HG03103 (cell line): ENCODE measurements around the gene JOSD1.

Experiments used
- ATAC-seq: cut with Tn5 transposase; IDR thresholded peaks from one replicate; pipeline ENCODE4 v1.9.1; 2021; ENCODE audit warnings: low read depth; ENCODE audit not compliant: unreplicated experiment

Gene JOSD1

DNA sequence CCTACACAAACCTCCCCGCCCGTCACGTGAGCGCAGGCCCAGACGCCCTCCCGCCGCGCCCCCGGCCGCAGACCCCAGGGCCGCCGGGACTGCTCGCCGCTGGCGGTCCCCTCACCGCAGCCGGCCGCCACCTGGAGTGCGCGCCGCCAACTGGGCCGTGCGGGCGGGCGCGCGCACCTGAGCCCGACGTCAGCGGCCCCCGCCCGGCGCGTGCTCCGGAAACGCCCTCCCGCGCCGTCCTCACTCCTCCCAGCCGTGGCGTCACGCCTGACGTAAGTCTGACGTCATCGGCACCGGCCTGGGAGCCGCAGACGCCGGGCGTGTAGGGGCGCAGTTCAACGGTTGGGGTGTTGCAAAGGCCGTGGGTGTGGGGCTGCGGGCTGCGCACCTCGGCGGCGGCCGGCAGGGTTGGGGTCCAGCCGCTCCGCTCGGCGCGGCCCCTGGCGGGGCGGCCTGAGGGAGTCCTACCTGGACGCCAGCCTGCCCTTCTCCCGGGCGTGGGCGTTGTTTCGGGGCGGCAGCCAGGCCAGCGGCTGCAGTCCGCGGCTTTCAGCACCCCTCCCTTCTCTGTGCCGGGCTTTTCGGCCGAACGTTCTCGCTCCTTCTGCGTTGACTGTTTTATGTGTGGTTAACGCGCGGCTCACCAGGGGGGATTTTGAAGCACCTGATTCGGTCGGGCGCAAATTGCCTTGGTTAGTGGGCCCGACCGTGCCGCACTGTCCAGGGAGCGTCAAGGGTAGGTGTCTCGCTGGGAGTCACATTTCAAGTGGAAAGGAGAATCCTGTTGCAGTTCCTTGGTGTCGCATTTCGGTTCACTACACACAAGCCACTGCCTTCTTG, at the start of gene JOSD1:
Gene JOSD1 (minus strand): TSS at position 155 of the 840 bp plus-strand sequence. CDS start 956 bp downstream, outside the sequence.
- ATAC-seq, result peak; percentile 31

DNA sequence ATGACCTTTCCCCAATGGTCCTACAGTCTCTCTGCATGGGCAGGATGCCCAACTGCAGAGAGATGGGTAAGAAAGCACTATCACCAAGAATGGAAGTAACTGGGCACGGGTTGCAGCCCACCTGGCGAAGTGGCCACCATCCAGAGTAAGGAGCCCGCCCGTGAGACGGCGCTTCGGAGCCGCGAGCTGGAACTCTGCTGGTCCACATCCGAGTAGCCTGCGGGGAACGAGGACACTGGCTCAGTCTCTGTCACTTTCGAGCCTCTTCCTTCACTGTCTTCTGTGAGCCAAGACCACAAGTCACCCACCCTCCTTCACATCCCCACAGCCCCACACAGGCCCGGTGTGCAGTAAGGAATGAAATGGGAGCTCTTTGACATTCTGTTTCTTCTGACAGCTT, 49.4 kb upstream of the JOSD1 start:
- no peak for ATAC-seq

DNA sequence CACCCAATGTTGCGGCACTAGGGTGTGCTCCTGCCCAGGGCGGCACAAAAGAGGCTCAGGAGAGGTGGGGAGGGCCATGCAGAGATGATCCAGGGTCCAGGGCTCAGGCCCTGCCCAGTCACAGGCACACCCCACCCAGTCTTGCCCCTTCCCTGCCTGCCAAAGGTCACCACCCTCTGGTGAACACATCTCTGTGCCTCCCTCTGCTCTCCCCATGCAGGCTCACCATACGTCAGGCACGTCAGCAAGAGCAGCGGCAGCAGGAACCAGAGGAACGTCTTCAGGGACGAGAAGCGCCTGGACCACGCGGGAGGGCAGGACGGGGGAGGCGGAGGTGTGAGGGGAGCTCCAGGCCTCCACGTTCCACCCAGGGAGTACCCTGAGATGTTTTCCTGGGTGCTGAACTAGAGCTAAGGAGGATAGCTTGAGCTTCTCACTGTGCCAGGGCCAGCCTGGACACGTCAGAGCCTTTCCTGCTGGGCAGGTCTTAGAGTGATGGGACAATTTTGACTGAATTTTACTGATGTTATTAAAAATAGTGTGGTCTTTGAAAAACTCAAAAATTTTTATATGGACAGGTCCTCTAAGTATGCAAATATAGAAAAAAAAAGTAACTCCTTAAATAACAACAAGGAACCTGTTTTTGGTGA, 47.9 kb upstream of the JOSD1 start:
- no peak for ATAC-seq

DNA sequence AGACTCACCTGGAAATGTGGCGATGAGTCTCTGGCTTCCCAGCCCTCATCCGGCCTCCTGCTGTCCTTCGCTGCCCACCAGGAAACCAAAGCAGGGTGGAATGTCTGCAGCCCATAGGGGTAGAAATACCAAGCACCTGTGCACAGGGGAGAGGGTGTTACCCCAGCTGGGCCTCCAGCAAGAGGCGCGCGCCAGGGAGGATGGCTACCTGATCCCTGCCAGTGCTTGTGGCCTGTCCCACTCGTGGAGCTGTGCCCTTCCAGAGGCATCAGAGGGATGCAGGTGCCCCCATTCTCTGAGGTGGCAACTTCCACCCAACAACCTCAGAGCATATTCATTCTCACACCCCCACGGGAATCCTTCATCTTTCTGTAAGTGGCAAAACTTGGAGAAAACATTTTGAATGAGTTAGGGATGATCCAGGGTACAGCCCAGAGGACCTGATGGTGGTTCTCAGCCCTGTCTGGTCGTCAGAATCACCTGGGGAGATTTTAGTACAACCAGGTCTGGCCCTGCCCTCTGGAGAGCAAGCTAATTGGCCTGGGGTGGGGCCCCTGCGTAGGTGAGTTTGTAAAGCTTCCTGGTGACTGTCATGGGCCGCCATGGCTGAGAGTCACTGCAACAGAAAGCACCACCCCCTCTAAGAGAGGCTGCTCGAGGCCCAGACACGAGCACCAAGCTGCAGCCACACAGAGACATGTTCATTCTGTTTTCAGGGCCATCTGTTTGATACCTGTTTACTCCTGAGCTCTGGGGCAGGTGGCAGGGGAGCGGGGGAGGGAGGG, 45.1 kb upstream of the JOSD1 start:
- no peak for ATAC-seq

DNA sequence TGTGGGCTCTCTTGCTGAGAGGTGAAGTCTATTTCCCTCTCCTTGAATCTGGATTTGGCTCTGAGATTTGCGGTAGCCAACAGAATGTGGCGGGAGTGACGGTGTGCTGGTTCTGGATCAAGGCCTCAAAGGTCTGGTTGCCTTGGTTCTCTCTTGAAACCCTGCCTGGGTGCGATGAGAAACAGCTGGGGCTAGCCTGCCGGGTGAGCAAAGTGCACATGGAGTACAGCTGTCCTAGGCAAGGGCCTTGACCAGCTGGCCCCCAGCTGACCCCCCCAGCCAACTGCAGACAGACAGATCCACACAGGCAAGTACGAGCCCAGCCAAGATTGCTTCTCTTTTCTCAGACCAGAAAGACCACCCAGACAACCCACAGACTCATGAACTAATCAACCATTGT, 44.2 kb upstream of the JOSD1 start:
- ATAC-seq, result no peak

DNA sequence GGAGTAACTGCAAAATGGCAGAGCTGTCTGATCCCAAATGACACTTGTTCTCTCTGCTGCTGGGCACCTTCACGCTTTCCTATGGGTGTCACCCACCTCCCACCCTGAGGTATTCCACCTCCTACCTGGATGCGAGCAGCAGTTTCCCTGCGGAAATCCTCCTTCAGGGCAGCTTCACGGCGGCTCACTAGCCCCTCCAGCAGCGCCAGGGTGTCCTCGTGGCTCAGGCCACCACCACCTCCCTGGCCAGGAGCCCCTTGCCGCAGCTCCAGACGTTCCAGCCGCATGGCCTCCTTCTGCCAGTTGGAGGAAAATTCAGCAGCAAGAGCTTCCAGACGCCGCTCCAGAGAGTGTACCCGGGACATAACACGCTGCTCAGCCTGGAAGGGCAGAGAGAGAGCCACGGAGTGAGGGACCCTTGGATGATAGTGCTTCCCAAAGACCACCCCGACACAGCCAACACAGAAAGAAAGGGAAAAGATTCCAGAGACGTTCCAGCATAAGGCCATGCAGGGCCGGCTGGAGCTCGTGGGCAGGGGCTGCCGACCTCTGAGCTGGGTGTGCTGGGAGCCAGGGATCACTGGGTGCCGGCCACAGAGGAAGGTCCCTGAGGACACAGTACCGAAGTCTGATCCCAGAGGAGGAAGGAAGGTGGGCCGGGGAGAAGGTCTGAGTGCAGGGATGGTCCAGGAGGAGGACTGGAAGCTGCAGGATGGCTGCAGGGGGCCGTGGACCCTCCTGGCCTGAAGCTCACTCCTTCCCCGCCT, 41.6 kb upstream of the JOSD1 start:
- no peak for ATAC-seq

DNA sequence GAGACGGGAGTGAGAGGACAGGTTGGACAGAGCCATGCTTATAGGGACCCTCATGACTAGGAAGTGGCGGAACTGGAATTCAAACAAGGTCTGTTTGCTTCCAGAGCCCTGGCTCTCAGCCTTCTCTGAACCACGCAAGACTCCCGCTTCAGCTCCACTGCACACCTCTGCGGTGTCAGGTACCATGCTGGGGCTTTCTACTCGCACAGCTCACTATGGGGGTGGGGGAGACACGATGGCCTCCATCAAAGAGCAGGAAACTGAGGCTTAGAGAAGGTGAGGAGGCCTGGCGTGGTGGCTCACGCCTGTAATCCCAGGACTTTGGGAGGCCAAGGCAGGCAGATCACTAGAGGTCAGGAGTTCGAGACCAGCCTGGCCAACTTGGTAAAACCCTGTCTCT, 40.8 kb upstream of the JOSD1 start:
- ATAC-seq, result no peak

DNA sequence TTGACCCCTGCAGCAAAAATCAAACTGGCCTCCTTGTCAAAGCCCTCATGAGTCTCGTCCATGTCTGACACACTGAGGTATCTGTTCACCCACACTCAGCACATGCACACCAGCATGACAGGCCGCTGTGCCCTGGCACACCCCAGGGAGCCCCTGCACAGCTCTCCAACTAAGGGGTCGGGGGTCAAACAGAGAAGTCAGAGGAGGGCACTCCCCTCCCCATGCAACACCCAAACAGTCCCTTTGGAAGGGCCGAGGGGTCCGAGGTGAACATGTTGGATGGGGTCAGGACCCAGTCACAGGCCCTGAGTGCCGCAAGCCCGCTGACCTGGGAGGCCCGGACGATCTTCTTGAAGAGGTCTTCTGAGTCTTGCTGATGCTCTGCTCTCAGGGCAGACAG, 40.4 kb upstream of the JOSD1 start:
- no peak for ATAC-seq

DNA sequence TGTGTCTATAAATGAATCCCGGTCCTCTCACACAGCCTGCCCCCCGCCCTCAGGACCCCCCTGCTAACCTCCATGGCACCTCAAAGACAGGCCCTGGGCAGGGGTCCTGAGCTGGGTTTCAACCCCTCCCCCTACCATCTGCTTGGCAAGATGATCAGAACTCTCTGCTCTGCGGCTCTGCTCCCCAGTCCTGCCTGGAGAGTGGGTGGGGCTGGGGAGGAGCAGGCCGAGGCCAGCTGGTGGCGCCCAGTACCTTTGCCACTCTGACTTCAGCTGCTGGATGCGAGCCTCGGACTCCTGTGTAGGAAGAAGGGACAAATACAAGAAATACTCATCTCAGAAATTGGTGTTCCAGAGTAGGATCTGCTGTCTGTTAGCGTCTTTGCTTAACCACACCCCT, 40.0 kb upstream of the JOSD1 start:
- no peak for ATAC-seq

DNA sequence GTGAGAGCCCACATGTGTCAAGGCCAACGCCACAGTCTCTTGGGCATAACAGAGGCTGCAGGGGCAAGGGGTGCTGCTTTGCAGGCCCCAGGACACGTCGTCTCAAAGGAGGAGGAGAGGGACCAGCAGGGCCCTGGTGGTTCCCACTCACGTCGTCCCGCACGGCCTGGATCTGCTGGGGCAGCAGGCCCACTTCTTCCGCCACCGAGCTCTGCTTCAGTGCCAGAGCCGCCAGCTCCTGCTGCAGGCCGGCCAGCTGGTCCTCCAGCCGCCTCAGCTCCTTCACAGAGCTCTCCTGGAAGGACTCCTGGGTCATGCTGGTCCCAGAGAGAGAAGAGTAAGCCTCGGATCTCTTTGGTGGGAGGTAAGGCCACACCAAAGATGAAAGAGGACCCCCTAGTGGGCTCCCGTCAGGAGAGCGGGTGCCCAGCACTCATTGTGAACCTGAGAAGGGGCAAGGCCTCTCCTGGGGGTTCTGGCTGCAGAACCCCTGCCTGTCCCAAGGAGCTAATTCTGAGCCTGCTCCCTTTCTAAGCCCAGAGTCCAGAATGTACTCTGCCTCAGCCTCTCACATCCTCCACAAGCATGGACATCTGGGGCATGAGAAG, 39.5 kb upstream of the JOSD1 start:
- ATAC-seq, result no peak

DNA sequence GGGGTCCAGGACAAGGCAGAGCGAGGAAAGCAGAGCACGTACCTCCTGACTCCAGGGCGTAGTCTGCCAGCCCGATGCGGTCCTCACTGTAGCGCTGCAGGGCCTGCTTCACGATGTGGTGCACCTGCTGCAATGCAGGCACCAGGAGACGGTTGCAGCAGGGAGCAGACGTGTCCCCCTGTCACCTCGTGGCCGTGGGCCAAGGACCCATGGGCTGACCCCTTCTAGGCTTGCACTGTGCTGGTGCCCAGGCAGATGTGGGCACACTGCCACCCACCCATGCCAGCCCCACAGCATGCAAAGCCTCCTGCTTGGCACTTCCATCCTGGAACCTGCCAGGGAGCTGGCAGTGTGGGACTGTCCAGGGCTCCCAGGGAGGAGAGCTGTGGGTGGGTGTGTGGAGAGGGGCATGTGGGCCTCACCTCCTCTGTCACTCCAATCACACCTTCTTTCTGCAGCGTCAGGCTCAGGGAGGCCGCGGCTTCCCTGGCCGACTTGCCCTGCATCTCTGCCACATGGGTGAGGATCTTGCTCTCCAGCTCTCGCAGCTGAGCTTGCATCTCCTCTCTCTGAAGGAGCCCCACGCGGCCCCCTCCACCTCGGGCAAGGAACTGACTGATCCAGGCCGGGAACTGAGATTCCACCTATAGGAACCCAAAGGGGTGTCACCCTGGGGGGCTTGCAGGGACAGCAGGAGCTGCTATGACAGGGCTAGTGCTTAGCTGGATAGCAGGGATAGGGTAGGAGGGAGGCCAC, 38.7 kb upstream of the JOSD1 start:
- no peak for ATAC-seq

DNA sequence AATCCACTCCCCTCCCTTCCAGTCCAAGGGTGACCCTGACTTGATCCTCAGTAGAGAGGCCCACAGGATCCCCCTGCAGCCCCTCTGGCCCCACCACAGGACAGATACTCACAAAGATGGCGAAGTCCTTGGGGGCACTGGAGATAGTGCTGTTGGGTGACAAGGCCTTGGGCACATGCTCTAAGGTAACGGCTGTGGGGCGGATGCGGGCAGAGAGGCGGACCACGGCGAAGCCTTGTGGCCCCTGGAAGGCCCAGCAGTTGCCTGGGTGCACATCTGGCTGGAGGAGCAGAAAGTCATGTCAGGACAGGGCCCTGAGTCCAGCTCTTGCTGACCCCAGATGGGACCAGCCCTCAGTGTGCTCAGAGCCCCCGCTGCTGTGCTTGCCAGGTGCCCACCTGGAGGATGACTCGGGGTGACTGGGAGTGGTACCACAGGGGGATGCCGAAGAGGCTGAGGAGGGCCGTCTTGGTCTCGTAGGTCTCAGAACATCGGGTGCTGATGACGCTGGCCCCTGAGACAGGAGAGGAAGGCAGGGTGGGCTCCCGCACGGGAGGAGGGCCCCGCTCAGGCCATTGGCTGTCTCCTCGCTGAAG, 37.8 kb upstream of the JOSD1 start:
- no peak for ATAC-seq

DNA sequence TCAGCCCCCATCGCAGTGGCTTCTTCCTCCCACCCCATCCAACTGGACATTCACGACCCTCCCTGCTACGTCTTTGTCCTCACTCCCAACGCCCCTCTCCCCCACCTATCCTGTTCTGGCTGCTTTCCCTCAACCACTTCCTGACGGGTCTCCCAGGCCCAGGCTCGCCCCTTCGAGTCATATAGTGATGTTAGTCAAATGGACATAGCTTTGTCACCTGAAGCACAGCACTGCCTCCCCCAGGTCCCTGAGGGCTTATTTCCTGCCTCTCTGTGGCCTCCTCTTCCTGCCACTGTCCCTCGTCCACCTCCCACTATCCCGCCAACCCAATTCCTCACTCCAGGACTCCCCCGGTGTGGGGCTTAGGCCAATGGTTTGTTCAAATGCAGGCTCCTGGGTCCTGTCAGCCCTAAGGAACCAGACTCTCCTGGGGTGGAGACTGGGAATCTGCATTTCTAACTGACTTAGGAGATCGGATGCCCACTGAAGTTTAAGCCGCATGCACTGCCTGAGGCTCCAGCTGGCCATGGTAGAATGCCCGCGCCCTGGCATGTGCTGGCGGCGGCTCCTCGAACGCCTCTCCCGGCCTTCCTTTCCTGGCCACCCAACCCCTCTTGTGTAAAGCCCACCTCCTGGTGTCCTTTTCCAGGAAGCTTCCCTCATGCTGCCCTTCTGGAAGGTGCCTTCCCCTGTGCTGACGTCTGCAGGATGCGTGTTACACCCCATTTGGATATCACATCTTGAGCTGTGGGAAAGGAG, 36.7 kb upstream of the JOSD1 start:
- ATAC-seq, result no peak

DNA sequence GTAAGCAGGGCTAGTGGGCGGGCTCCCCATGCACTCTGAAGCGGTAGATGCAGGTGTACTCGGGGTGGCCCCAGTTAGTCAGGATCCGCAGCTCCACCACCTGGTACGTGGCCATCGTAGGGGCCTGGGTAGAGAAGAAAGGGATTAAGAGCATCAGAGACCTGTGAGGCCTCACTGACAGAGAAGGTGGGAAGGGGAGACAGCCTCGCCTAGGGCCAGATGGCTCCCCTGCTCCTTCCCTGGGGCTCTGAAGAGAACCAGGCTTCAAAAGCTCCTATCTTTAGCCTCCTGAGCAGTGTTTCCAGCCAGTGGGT, 35.5 kb upstream of the JOSD1 start:
- ATAC-seq, result no peak

DNA sequence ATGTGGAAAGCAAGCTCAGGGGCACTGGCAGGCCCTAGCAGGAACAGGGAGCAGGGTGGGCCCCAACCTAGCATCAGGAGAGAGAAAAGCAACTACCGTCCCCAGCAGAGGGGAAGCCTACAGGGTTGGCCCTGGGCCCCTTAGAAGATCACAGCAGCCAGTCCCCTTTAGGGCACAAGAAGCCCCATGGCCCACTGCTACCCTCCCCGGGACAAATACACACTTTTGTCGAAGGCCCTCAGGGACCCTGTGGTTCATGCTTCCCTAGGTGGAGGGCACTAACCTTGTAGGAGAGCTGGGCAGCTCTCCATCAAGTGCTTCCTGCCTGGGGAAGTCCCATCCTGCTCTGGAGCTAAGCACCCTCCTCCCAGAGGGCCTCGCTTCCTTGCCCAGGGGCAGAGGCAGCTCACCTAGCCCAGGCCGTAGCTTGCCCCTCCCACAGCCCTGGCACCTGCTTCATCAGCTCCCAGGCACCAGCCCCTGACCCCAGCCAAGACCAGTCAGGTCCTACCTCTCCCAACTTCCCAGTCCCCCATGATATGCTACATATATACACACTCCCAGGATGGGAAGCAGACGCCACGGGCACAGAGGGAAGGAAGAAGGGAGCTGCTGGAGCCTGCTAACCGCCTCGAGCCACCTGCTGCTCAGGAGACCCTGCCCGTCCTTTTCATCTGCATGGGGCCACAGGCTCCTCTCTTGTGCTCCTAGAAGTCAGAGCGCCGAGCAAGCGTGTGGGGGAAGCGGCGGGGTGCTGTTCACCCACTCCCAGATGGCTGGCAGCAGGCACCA, 34.9 kb upstream of the JOSD1 start:
- ATAC-seq, result no peak

DNA sequence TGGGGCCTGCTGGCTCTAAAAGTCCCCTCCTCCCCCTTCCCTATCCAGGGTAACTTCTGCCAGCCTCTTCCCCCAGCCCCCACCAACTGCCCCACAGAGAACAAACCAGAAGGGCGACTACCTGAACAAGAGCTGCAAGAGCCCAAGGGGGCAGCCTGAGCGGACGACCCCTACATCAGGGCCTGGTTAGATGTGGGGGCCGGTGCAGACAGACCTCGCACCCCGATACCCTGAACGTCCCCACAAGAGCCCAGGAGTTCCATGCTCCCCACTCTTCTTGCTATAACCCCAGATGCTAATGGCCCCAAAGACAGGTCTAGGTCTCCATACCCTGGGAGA, 34.4 kb upstream of the JOSD1 start:
- ATAC-seq, result no peak

DNA sequence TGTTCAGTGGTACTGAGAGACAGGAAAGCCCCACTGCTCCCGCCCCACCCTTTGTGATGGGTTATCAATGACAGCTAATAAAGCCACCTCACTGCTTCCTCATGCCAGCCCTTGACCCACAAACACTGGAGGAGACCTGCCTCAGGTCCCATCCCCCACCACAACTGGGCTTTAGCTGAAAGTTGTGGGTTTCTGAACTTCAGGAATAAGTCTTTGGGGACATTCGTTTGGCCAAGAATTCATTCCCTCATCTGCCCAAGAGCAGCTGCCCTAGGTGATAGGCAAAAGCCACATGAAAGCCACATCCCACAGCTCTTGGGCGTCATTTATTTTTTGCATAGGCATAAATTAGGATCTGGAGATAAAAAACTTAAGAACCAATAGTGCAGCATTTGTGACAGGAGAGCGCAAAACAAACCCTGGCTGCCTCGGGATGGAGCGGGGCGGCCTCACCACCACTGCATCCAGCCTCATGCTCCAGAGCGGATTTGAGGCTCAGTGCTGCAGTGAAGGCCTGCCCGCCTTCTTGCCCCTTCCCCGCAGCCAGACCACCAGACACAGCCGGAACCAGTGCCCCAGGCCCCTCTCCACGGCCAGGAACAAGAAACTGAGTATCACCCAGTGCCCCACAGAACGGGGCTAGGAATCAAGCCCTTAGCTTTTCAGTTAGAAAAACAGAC, 33.8 kb upstream of the JOSD1 start:
- no peak for ATAC-seq
